PC-3 (cell line): ENCODE measurements around the gene POLR2B. TPM values are rescaled to one million over a fixed set of nuclear protein-coding genes. Genes with fewer than 3 reads are reported as not detected.
A peak's percentile ranks its signal among the peaks of the same experiment; 100 is the strongest.

Source experiments
- ATAC-seq: fragments of 200-7000 bp; cut with Tn5 transposase; 2 replicates; pipeline ENCODE4 v1.9.1; 2020; ENCODE audit warnings: mild to moderate bottlenecking, moderate library complexity
- Bru-seq: library from RNA; stranded (reverse); fragments of 400-500 nt; gene quantifications from one replicate; lab custom pipeline; 2021; lab: Mats Ljungman, UMichigan
- BruChase-seq, 2 experiments: library from RNA; stranded (reverse); fragments of 400-500 nt; gene quantifications; one replicate each; lab custom pipeline; 2021; lab: Mats Ljungman, UMichigan
- BruUV-seq: library from RNA; stranded (reverse); fragments of 400-500 nt; replicated peaks from 2 replicates; lab custom pipeline; 2021; lab: Mats Ljungman, UMichigan
- CTCF ChIA-PET: fragments of 300-600 bp; sonication (Branson Sonifier 250); formaldehyde crosslinking; loops from one replicate; lab custom pipeline; 2022; ENCODE audit warnings: antibody characterized with exemption; lab: Charles Lee
- POLR2A ChIA-PET: fragments of 300-600 bp; sonication (Branson Sonifier 250); formaldehyde crosslinking; loops from one replicate; lab custom pipeline; 2022; ENCODE audit warnings: antibody characterized with exemption; ENCODE audit not compliant: unreplicated experiment; lab: Charles Lee
- DNase-seq: peaks from one replicate; pipeline ENCODE4 v3.0.0-alpha.2; 2015
- H2AFZ ChIP-seq: fragments of 300-600 bp; sonication (generic); 2 replicates; pipeline ENCODE4 v1.6.0; 2016; ENCODE audit warnings: antibody characterized with exemption, low read length
- H3F3A ChIP-seq: fragments of 300-600 bp; sonication (generic); one replicate; pipeline ENCODE4 v1.6.0; 2017; ENCODE audit warnings: antibody characterized with exemption, low read length, control low read depth, mild to moderate bottlenecking; ENCODE audit not compliant: unreplicated experiment
- H3K27ac ChIP-seq: fragments of 300-600 bp; sonication (generic); 2 replicates; pipeline ENCODE4 v1.5.1; 2016; ENCODE audit warnings: mild to moderate bottlenecking, low read length
- H3K27me3 ChIP-seq: fragments of 300-600 bp; sonication (generic); 2 replicates; pipeline ENCODE4 v1.6.1; 2016; ENCODE audit warnings: low read length, mixed read lengths
- H3K36me3 ChIP-seq: fragments of 300-600 bp; sonication (generic); 2 replicates; pipeline ENCODE4 v1.6.1; 2016; ENCODE audit warnings: low read depth, mixed run types, low read length, mixed read lengths
- H3K4me1 ChIP-seq: fragments of 300-600 bp; sonication (generic); 2 replicates; pipeline ENCODE4 v1.5.1; 2016; ENCODE audit warnings: low read length; ENCODE audit not compliant: insufficient read depth
- H3K4me2 ChIP-seq: fragments of 300-600 bp; sonication (generic); 2 replicates; pipeline ENCODE4 v1.6.0; 2016; ENCODE audit warnings: low read length
- H3K4me3 ChIP-seq: fragments of 300-600 bp; sonication (generic); 2 replicates; pipeline ENCODE4 v1.5.1; 2016; ENCODE audit warnings: mild to moderate bottlenecking, low read length, mixed read lengths
- H3K79me2 ChIP-seq: fragments of 300-600 bp; sonication (generic); 2 replicates; pipeline ENCODE4 v1.6.1; 2017; ENCODE audit warnings: low read length, mixed read lengths
- H3K9ac ChIP-seq: fragments of 300-600 bp; sonication (generic); 2 replicates; pipeline ENCODE4 v1.6.0; 2016; ENCODE audit warnings: mild to moderate bottlenecking, low read length
- H3K9me2 ChIP-seq: fragments of 300-600 bp; sonication (generic); replicated peaks from 2 replicates; pipeline ENCODE4 v1.6.1; 2016; ENCODE audit warnings: mixed run types, low read length, mixed read lengths
- H3K9me3 ChIP-seq: fragments of 300-600 bp; sonication (generic); 2 replicates; pipeline ENCODE4 v1.6.1; 2016; ENCODE audit warnings: low read length, mixed read lengths
- H4K20me1 ChIP-seq: fragments of 300-600 bp; sonication (generic); 2 replicates; pipeline ENCODE4 v1.6.1; 2016; ENCODE audit warnings: low read length, mixed read lengths
- CTCF ChIP-seq: fragments of 300-600 bp; sonication (generic); conservative IDR thresholded peaks from 2 replicates; pipeline ENCODE4 v1.5.1; 2017; ENCODE audit warnings: antibody characterized with exemption, low read depth, mild to moderate bottlenecking, low read length
- EZH2 ChIP-seq: fragments of 300-600 bp; sonication (generic); IDR thresholded peaks from one replicate; pipeline ENCODE4 v1.6.1; 2017; ENCODE audit warnings: antibody characterized with exemption, mild to moderate bottlenecking, low read length; ENCODE audit not compliant: unreplicated experiment
- EZH2phosphoT487 ChIP-seq: fragments of 300-600 bp; sonication (generic); IDR thresholded peaks from 2 replicates; pipeline ENCODE4 v1.6.1; 2018; ENCODE audit warnings: mild to moderate bottlenecking, antibody characterized with exemption, low read length, borderline replicate concordance
- intact Hi-C: fragments of 100-400 bp; cut with micrococcal nuclease; formaldehyde crosslinking; loops from 2 replicates; pipeline ENCODE4 v1.9.0; 2023
- long read RNA-seq: library from polyadenylated mRNA; unstranded; transcript quantifications from one replicate; pipeline ENCODE4 v2.0.0, GENCODE V29; 2021; ENCODE audit not compliant: unreplicated experiment
- total RNA-seq: library from RNA; depleted of rRNA; stranded (reverse); fragments of >200 nt; gene quantifications from 2 replicates; pipeline ENCODE4 v1.2.3, GENCODE V29; 2014; rRNA removed

POLR2B gene
- 190 and 193 TPM in 2 replicates for total RNA-seq
- percentile 94 among the genes with signal in this experiment for Bru-seq, nascent RNA
- percentile 97 among the genes with signal in this experiment for BruChase-seq, experiment 1, labeled RNA remaining after a 6-hour chase
- percentile 96 among the genes with signal in this experiment for BruChase-seq, experiment 2, labeled RNA remaining after a 2-hour chase
- long read RNA-seq, full-length matches to known transcripts, result 227 of 285 reads
- long read RNA-seq, partial matches to known transcripts, result 31 of 285 reads
- long read RNA-seq, other reads (novel, unspliced or antisense), result 27 of 285 reads

- ChIA-PET CTCF (interaction anchor here (0.6 kb wide), 1 partner anchor 41 kb away, joined by 6 read pairs; no protein-coding TSS in a partner anchor), POLR2A (interaction anchor here (0.6 kb wide), 1 partner anchor 20 kb away, joined by 3 read pairs; no protein-coding TSS in a partner anchor)
- H3F3A ChIP-seq, result no peaks in the 10 kb centered on the region
- H3K27ac ChIP-seq, result peak within 1 kb of the TSS; percentile 79
- H2AFZ ChIP-seq, result peak within 1 kb of the TSS; percentile 91
- peaks cover 17% of the 10 kb centered on the region for H3K36me3 ChIP-seq
- peak within 1 kb of the TSS; percentile 98 for H3K4me3 ChIP-seq
- TSS peak; percentile 80 for BruUV-seq
- peak within 1 kb of the TSS; percentile 97 for H3K4me2 ChIP-seq
- peaks cover 90% of the 10 kb centered on the region for H3K79me2 ChIP-seq
- peaks cover 45% of the 10 kb centered on the region for H4K20me1 ChIP-seq
- H3K9ac ChIP-seq, result peak within 1 kb of the TSS; percentile 97
- H3K4me1 ChIP-seq, result peaks cover 31% of the 10 kb centered on the region
- intact Hi-C loops, result loop anchor here (5.0 kb wide), 1 partner anchor 542 kb away; the partner anchor contains the start of genes PAICS and PPAT
- TF ChIP-seq CTCF (no peak), EZH2phosphoT487 (no peak), EZH2 (no peak)
- peak; percentile 56 for ATAC-seq
- no peaks in the 10 kb centered on the region for H3K27me3 ChIP-seq
- peak; percentile 98 for DNase-seq
- H3K9me2 ChIP-seq, result no peaks in the 10 kb centered on the region
- 0 out of 2 replicates have a peak, but pooled peaks cover under 1% of the 10 kb centered on the region for H3K9me3 ChIP-seq
Observed at GRCh38 chr4:56978750-56979303, at the start of gene POLR2B. TSS of gene POLR2B (plus strand) at chr4:56978896. CDS start at chr4:56978986, 90 bp downstream.

- H3K4me1 ChIP-seq, result no peaks in the 10 kb centered on the region
- H3K36me3 ChIP-seq, result peaks cover 16% of the 10 kb centered on the region; the same call in 1 of the 2 replicates
- H3K27ac ChIP-seq, result no peak overlapping the region
- no peak overlapping the region for H3K4me3 ChIP-seq
- no peaks in the 10 kb centered on the region for H4K20me1 ChIP-seq
- DNase-seq (no peak), ATAC-seq (no peak)
- H3K9me3 ChIP-seq, result no peaks in the 10 kb centered on the region
- TF ChIP-seq EZH2phosphoT487 (no peak), EZH2 (no peak), CTCF (no peak)
- H2AFZ ChIP-seq, result no peak overlapping the region
- ChIA-PET CTCF (no interaction called here), POLR2A (interaction anchor here (0.6 kb wide), 1 partner anchor 1159 kb away, joined by 3 read pairs; no protein-coding TSS in a partner anchor)
- intact Hi-C loops, result no loop called here
- BruUV-seq, result no TSS peak
- no peaks in the 10 kb centered on the region for H3K79me2 ChIP-seq
- H3K9me2 ChIP-seq, result no peaks in the 10 kb centered on the region
- no peak overlapping the region for H3K9ac ChIP-seq
- H3K27me3 ChIP-seq, result no peaks in the 10 kb centered on the region
- no peak overlapping the region for H3K4me2 ChIP-seq
- H3F3A ChIP-seq, result no peaks in the 10 kb centered on the region
Observed at GRCh38 chr4:56930638-56931037, 48.1 kb upstream of the POLR2B start.
